Keratinocyte (primary cell): Measurements from ENCODE around the gene MIEF1. TPM values are rescaled to one million over a fixed set of nuclear protein-coding genes. Genes with fewer than 3 reads are reported as not detected.

Experiments used
- DNase-seq: peaks from one replicate; pipeline ENCODE4 v3.0.0-alpha.2; 2011; ENCODE audit warnings: low read depth, missing footprints, low spot score
- FAIRE-seq: peaks from 2 replicates; lab custom pipeline; 2011; peaks lifted over from hg19 to GRCh38; lab: Jason Lieb, UNC
- H2AFZ ChIP-seq: 2 replicates; pipeline ENCODE4 v1.6.0; 2012; ENCODE audit warnings: low read length, control low read depth, inconsistent platforms; ENCODE audit not compliant: control insufficient read depth
- H3K27ac ChIP-seq: 2 replicates; pipeline ENCODE4 v1.5.1; 2011; ENCODE audit warnings: low read length; ENCODE audit not compliant: control insufficient read depth, insufficient read depth
- H3K27me3 ChIP-seq: 3 replicates; pipeline ENCODE4 v1.6.0; 2011; ENCODE audit warnings: low read length; ENCODE audit not compliant: control insufficient read depth, insufficient read depth; ENCODE audit errors: extremely low read depth
- H3K36me3 ChIP-seq, 2 experiments: 2 replicates in 1 of 2; 3 replicates in 1 of 2; pipeline ENCODE4 v1.5.1; 2011; ENCODE audit warnings: low read length in 2 of 2, mild to moderate bottlenecking in 1 of 2; ENCODE audit not compliant: control insufficient read depth in 2 of 2, insufficient read depth in 2 of 2; ENCODE audit errors: extremely low read depth in 1 of 2
- H3K4me1 ChIP-seq: 3 replicates; pipeline ENCODE4 v1.5.1; 2011; ENCODE audit warnings: low read length; ENCODE audit not compliant: control insufficient read depth, insufficient read depth; ENCODE audit errors: extremely low read depth
- H3K4me2 ChIP-seq: 3 replicates; pipeline ENCODE4 v1.6.0; 2011; ENCODE audit warnings: low read depth, low read length; ENCODE audit not compliant: control insufficient read depth, insufficient read depth; ENCODE audit errors: extremely low read depth
- H3K4me3 ChIP-seq, 3 experiments: fragments of 200-600 bp in 1 of 3; sonication (generic) in 1 of 3; 2 replicates in 2 of 3; 3 replicates in 1 of 3; pipeline ENCODE4 v1.5.1; 2011 to 2016; ENCODE audit warnings: low read length in 3 of 3, mild to moderate bottlenecking in 3 of 3, control low read depth in 2 of 3, inconsistent platforms in 1 of 3, low read depth in 1 of 3, mixed read lengths in 1 of 3, mixed run types in 1 of 3, moderate library complexity in 1 of 3; ENCODE audit not compliant: control insufficient read depth in 2 of 3, insufficient read depth in 2 of 3; ENCODE audit errors: extremely low read depth in 1 of 3
- H3K79me2 ChIP-seq: 2 replicates; pipeline ENCODE4 v1.6.0; 2012; ENCODE audit warnings: low read length; ENCODE audit not compliant: control insufficient read depth, insufficient read depth
- H3K9ac ChIP-seq: 3 replicates; pipeline ENCODE4 v1.6.0; 2011; ENCODE audit warnings: low read length; ENCODE audit not compliant: control insufficient read depth, insufficient read depth; ENCODE audit errors: extremely low read depth
- H3K9me1 ChIP-seq: 3 replicates; pipeline ENCODE4 v1.6.0; 2011; ENCODE audit warnings: low read length; ENCODE audit not compliant: control insufficient read depth, insufficient read depth; ENCODE audit errors: extremely low read depth
- H3K9me3 ChIP-seq: 2 replicates; pipeline ENCODE4 v1.5.1; 2012; ENCODE audit warnings: low read depth, low read length; ENCODE audit not compliant: control insufficient read depth
- H4K20me1 ChIP-seq: 3 replicates; pipeline ENCODE4 v1.6.0; 2011; ENCODE audit warnings: low read length; ENCODE audit not compliant: control insufficient read depth, insufficient read depth; ENCODE audit errors: extremely low read depth
- CTCF ChIP-seq, 3 experiments: IDR thresholded peaks in 1 of 3; conservative IDR thresholded peaks in 1 of 3; optimal IDR thresholded peaks in 1 of 3; 2 replicates in 2 of 3; 3 replicates in 1 of 3; pipeline versions ENCODE3 to v1.5.1; 2011; ENCODE audit warnings: low read length in 3 of 3, mild to moderate bottlenecking in 3 of 3, moderate library complexity in 2 of 3, control low read depth in 1 of 3, inconsistent platforms in 1 of 3; ENCODE audit not compliant: insufficient read depth in 2 of 3; ENCODE audit errors: extremely low read depth in 1 of 3
- EZH2 ChIP-seq: IDR thresholded peaks from one replicate; pipeline ENCODE4 v1.6.1; 2012; ENCODE audit warnings: inconsistent platforms, mild to moderate bottlenecking, low read length, moderate library complexity
- dilution Hi-C: fragments of 300-500 bp; cut with MboI; formaldehyde crosslinking; loops from one replicate; pipeline ENCODE4 v1.7.0; 2020; ENCODE audit warnings: low sequenced_read_pairs; ENCODE audit not compliant: extremely low pct_ligation_motif_present
- polyA plus RNA-seq, 5 experiments: library from polyadenylated mRNA; depleted of rRNA in 3 of 5; stranded (reverse) in 3 of 5; stranded (forward) in 1 of 5; unstranded in 1 of 5; fragments of >200 nt; gene quantifications; 1 replicate in 1 of 5; 2 replicates in 3 of 5; 3 replicates in 1 of 5; pipeline versions ENCODE4 v1.2.1 to v1.2.3, GENCODE V29; 2011 to 2012; ENCODE audit warnings: missing spikeins in 2 of 5, low read depth in 1 of 5, low replicate concordance in 1 of 5

The MIEF1 gene
- polyA plus RNA-seq, 1 donor (not counting 4 experiments of a cell fraction or from before 2014, with no cell fraction given): 18.4 TPM

GRCh38 chr22:39537975-39538374, 35.9 kb downstream of the MIEF1 start:
- Histone ChIP-seq H2AFZ (no peak overlapping the region), H3K9ac (no peak overlapping the region), H3K4me3 (no peak overlapping the region), H3K9me1 (no peaks in the 10 kb centered on the region), H3K4me2 (no peak overlapping the region), H3K36me3 (no peaks in the 10 kb centered on the region), H3K27me3 (no peaks in the 10 kb centered on the region), H3K9me3 (no peaks in the 10 kb centered on the region), H3K27ac (no peak overlapping the region), H3K79me2 (no peaks in the 10 kb centered on the region), H3K4me1 (peaks cover 7% of the 10 kb centered on the region), H4K20me1 (no peaks in the 10 kb centered on the region)
- DNase-seq (no peak), FAIRE-seq (no peak)
- TF ChIP-seq CTCF (optimal IDR thresholded peaks at IDR 0.05 in 1 of 3, IDR thresholded peaks at IDR 0.05 in 1 of 3, conservative IDR thresholded peaks at IDR 0.05 in 1 of 3; ENCODE audit: extremely low read depth in 1 of 3, insufficient read depth in 2 of 3, low read length in 3 of 3): no peak
- TF ChIP-seq EZH2: no peak
- dilution Hi-C loops: no loop called here

GRCh38 chr22:39543095-39543494, 41.0 kb downstream of the MIEF1 start:
- Histone ChIP-seq H3K27me3 (no peaks in the 10 kb centered on the region), H3K27ac (no peak overlapping the region), H3K4me1 (no peaks in the 10 kb centered on the region), H2AFZ (no peak overlapping the region), H3K9me3 (no peaks in the 10 kb centered on the region), H4K20me1 (peaks cover 8% of the 10 kb centered on the region), H3K9ac (no peak overlapping the region), H3K36me3 (no peaks in the 10 kb centered on the region), H3K79me2 (no peaks in the 10 kb centered on the region), H3K4me2 (no peak overlapping the region), H3K4me3 (no peak overlapping the region), H3K9me1 (no peaks in the 10 kb centered on the region)
- DNase-seq: no peak
- no peak for FAIRE-seq
- dilution Hi-C loops: no loop called here
- TF ChIP-seq CTCF (optimal IDR thresholded peaks at IDR 0.05 in 1 of 3, IDR thresholded peaks at IDR 0.05 in 1 of 3, conservative IDR thresholded peaks at IDR 0.05 in 1 of 3; ENCODE audit: extremely low read depth in 1 of 3, insufficient read depth in 2 of 3, low read length in 3 of 3): peak; percentile 37 to 77 (median 42)
- TF ChIP-seq EZH2: no peak
